HG02642 (cell line): Measurements from ENCODE around the gene CES2.
"Not testable (repeated sequence)": the region's sequence is repeated elsewhere in the genome, so short reads cannot be mapped to it uniquely, and the experiment has no call there.

Experiments
- ATAC-seq: cut with Tn5 transposase; IDR thresholded peaks from one replicate; pipeline ENCODE4 v1.9.1; 2021; ENCODE audit warnings: mild to moderate bottlenecking; ENCODE audit not compliant: unreplicated experiment, poor library complexity

The CES2 gene

GRCh38 chr16:66974932-66975246 is 39.6 kb downstream of the CES2 start:
- ATAC-seq = not testable (repeated sequence)

GRCh38 chr16:66975302-66975893 is 40.1 kb downstream of the CES2 start:
- ATAC-seq = no peak

- ATAC-seq = no peak
Measured at GRCh38 chr16:66976746-66977145, 41.4 kb downstream of the CES2 start.

- peak; percentile 86 for ATAC-seq
Measured at GRCh38 chr16:66977341-66978113, 42.2 kb downstream of the CES2 start.

- ATAC-seq = no peak
Measured at GRCh38 chr16:66979011-66979717, 43.8 kb downstream of the CES2 start.

- no peak for ATAC-seq
Measured at GRCh38 chr16:66983033-66983432, 47.7 kb downstream of the CES2 start.

- no peak for ATAC-seq
Measured at GRCh38 chr16:66984892-66985311, 49.6 kb downstream of the CES2 start.

- no peak for ATAC-seq
Measured at GRCh38 chr16:66986559-66986958, 51.2 kb downstream of the CES2 start.

- ATAC-seq = no peak
Measured at GRCh38 chr16:66988197-66988788, 53.0 kb downstream of the CES2 start, which contains the start of gene CES4A. CES4A (plus strand) TSS chr16:66988589; CDS start chr16:66988773, 184 bp downstream.

GRCh38 chr16:66991545-66992077 is 56.3 kb downstream of the CES2 start:
- no peak for ATAC-seq

GRCh38 chr16:66993558-66993957 is 58.2 kb downstream of the CES2 start:
- ATAC-seq = not testable (repeated sequence)
